ENCODE measurements around the gene WDFY2.

- TF ChIP-seq CTCF (IDR thresholded peaks at IDR 0.05; ENCODE audit: low read depth, low read length) (no peak), MAX (IDR thresholded peaks at IDR 0.05; ENCODE audit: low read depth, low read length) (no peak)
Measured at GRCh38 chr13:51801631-51802099, 217.4 kb downstream of the WDFY2 start.

Data from NB4 (cell line).